GM12873 (cell line): Measurements from ENCODE around the gene MRPS10.

Experiments
- TF ChIP-seq, protein P1 (sequence below): IDR thresholded peaks from 2 replicates; pipeline ENCODE4 v1.5.1; 2012; ENCODE audit warnings: low read depth, mild to moderate bottlenecking, moderate library complexity, low read length, control low read depth; ENCODE audit not compliant: insufficient read depth; ENCODE audit errors: missing control alignments

Gene MRPS10

DNA sequence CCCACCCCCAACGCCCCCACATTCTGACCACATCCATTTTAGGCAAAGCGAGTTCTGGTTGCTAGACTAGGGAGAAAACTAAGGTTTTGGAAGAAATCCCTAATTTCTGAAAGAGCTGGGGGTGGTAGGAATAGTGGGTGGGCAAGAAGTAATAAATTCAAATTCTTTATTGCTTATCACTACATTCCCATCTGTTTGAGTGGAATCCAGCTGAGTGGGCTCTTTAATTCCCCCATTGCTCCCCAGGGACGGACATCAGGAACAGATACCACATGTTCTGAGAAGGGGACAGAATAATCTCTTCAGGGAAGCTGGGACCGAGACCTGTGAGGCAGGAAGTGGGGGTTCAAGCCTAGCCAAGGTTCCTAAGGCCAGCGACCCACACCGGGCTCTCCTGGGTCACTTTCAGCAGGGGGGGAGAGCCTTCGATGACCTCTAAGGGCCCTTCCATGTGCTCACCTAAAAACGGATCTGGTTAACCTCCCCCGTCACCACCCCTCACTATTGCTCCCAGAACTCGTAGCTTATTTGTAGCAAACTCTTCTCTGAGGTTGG lies 42.3 kb upstream of the MRPS10 start:
- TF ChIP-seq, protein P1, sequence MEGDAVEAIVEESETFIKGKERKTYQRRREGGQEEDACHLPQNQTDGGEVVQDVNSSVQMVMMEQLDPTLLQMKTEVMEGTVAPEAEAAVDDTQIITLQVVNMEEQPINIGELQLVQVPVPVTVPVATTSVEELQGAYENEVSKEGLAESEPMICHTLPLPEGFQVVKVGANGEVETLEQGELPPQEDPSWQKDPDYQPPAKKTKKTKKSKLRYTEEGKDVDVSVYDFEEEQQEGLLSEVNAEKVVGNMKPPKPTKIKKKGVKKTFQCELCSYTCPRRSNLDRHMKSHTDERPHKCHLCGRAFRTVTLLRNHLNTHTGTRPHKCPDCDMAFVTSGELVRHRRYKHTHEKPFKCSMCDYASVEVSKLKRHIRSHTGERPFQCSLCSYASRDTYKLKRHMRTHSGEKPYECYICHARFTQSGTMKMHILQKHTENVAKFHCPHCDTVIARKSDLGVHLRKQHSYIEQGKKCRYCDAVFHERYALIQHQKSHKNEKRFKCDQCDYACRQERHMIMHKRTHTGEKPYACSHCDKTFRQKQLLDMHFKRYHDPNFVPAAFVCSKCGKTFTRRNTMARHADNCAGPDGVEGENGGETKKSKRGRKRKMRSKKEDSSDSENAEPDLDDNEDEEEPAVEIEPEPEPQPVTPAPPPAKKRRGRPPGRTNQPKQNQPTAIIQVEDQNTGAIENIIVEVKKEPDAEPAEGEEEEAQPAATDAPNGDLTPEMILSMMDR = no peak

DNA sequence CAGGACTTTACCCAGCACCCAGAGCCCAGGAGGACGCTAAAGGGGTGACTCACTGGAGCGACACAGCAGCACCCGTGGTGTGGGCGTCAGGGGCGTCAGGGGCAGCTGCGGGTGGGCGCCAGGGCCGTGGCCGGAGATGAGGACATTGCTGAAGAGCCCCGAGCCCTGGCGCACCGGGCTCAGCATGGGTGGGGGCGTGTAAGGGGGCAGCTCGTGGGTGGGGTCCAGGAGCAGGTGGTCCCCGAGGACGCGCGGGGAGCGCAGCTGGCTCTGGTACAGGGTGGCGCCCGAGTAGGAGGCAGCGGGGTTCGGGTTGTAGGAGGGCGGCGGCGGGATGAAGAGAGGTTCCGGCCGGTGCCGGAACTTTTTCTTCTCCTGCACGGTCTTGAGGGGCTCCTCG lies 41.6 kb upstream of the MRPS10 start:
- TF ChIP-seq, protein P1 = no peak

DNA sequence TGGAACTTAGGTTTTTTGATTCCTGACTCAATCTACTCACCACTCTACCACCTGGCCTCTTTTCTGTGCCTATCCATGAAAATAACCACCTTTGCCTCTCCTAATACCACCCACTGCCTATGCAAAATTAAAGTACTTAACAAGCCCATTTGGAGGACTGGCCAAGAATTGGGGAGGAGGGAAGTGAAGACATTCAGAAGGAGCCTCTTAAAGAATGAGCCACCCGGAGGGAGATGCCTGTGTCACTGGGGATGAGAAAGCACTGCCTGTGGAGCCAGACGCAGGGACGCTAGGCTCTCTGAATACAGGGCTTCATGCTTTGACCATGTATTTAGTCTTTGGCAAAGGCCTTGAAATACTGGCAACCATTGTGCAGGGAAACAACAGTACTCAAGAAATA lies 40.0 kb upstream of the MRPS10 start:
- TF ChIP-seq, protein P1 = no peak

DNA sequence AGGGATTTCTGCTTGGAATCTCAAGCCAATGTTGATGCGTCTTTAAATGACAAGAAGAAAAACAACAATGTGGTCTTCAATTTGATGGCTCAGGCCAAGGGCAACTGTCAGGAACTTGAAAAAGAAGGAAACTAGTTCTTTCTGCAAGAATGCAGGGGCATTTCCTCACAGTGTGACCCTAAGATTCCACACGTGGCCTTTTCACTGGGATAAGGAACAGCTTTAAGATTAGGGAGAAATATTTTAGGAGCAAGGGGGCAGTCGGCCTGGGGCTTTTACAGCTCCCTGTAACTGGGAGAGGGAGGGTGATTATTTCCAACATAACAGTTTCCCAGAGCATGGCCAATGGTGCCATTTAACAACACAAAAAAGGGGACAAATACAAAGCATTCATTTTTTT lies 39.4 kb upstream of the MRPS10 start:
- TF ChIP-seq, protein P1 = no peak

- TF ChIP-seq, protein P1 = no peak
Observed at GRCh38 chr6:42255050-42255449, 37.4 kb upstream of the MRPS10 start.

- TF ChIP-seq, protein P1 = no peak
Observed at GRCh38 chr6:42254505-42254904, 36.8 kb upstream of the MRPS10 start.

DNA sequence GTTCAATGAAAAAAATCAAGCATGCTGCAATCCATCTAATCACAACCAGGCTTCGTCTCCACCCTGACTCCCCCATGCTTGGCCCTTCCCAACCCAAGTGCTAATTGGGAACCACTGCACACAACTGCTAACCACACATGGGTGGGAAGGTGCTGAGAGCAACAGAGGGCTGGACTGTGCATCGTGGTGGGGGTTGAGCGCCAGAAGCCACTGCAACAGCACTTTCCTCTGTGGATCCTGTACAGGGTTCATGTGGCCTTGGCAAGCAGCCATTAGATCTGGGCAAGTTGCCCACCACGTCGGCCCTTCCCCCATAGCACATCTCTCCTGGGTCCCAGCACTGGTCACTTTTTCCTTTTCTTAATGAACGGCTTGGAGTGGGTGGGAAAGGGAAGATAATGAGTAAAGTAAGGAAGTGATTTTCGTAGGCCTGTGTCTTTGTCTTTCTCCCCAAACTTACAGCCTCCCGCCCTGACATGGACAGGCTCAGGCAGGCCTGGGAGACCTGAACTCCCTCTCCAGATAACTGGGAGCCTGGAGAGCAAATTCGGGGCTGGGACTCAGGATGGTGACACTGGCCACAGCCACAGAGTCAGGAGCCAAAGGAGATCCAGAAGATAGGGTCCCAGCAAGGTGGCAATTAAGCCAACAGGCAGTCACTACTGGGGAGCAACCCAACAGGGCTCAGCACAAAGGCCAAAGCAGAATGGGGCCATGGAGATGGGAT lies 34.4 kb upstream of the MRPS10 start:
- TF ChIP-seq, protein P1 = no peak
